ENCODE data around the gene IDH3G. TPM values are rescaled to one million over a fixed set of nuclear protein-coding genes. Genes with fewer than 3 reads are reported as not detected.

The IDH3G gene
- total RNA-seq, 1 donor from 2014 or later, result 56.7 TPM

DNA sequence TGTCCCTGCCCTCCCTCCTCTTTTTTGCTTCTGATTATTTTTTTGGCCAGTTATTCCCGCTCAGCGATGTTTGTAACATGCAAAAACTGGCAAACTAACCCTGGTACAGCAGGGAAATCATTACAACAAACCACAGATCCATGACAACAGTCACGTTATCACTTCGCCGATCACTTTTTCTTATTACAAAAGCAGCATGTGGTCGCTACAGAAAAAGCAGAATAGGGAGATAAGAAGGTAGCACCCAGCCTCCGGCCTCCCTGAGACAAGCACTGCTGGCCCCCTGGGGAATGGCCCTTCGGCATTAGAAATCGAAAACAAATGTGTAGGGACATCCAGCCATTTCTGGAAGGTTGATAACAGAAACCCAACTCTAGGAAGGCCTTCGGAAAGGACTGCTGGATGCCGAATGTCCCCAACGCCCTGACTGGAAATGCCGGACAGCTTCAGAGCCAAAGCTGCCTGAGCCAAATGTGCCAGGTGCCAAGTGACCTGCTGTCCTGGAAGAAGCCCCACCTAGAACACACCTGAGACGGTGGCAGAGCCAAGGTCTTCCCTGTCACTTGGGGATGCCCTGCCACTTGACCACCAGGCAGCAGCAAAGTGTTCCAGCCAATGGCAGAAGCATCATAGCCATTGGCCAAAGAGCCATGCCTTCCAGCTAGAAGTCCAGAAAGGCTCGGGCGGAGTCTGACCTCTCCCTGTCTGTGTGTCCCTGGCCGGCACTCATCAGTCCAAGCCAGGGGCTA lies 2.9 kb downstream of the IDH3G start:
- TF ChIP-seq, protein P1, sequence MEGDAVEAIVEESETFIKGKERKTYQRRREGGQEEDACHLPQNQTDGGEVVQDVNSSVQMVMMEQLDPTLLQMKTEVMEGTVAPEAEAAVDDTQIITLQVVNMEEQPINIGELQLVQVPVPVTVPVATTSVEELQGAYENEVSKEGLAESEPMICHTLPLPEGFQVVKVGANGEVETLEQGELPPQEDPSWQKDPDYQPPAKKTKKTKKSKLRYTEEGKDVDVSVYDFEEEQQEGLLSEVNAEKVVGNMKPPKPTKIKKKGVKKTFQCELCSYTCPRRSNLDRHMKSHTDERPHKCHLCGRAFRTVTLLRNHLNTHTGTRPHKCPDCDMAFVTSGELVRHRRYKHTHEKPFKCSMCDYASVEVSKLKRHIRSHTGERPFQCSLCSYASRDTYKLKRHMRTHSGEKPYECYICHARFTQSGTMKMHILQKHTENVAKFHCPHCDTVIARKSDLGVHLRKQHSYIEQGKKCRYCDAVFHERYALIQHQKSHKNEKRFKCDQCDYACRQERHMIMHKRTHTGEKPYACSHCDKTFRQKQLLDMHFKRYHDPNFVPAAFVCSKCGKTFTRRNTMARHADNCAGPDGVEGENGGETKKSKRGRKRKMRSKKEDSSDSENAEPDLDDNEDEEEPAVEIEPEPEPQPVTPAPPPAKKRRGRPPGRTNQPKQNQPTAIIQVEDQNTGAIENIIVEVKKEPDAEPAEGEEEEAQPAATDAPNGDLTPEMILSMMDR (IDR thresholded peaks at IDR 0.05; ENCODE audit: partially characterized antibody, unreplicated experiment), result no peak
- Mint-ChIP-seq H3K27me3 (ENCODE audit: unreplicated experiment) (no peaks in the 10 kb centered on the region), H3K4me1 (ENCODE audit: low read depth, unreplicated experiment) (peaks cover 5% of the 10 kb centered on the region), H3K9me3 (ENCODE audit: unreplicated experiment) (peaks cover 6% of the 10 kb centered on the region), H3K4me3 (ENCODE audit: unreplicated experiment) (no peak overlapping the region), H3K27ac (ENCODE audit: unreplicated experiment) (no peak overlapping the region), H3K36me3 (ENCODE audit: unreplicated experiment) (no peaks in the 10 kb centered on the region)
- DNase-seq, result no peak

DNA sequence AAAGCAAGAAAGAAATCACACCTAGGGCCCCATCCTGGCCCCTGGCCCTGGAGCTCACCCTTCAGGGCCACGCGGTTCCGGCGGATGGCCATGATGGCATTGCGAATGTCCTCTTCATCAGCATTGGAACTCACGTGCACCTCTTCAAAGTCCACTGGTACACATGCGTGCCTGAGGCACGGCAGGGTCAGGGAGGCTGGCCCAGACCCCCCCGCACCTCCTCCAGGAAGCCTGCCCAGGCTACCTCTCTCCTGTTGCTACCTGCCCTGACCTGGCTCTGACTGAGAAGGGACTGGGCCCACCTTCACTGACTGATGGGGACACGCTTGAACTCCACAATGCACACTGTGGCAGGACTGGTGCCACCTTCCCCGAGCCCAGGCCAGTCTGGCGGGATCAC lies 4.5 kb downstream of the IDH3G start:
- no peak overlapping the region for H3K4me3 Mint-ChIP-seq (ENCODE audit: unreplicated experiment)
- H3K9me3 Mint-ChIP-seq (ENCODE audit: unreplicated experiment), result peaks cover 6% of the 10 kb centered on the region

DNA sequence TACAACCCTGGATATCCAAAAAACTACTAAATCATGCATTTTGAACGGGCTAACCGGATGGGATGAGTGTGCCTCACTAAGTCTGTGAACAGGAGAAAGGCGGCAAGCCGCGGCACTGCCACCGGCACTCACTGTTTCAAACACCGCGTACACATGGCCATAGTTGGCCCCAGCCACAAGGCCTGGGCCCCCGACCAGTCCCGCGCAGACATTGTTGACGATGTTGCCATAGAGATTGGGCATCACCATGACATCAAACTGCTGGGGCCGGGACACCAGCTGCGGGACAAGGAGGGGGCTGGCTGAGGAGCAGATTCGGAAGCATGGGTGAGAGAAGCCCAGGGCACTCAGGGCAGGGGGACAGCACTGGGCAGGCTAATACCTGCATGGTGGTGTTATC lies 7.5 kb downstream of the IDH3G start:
- Mint-ChIP-seq H3K27me3 (ENCODE audit: unreplicated experiment) (no peaks in the 10 kb centered on the region), H3K27ac (ENCODE audit: unreplicated experiment) (no peak overlapping the region), H3K36me3 (ENCODE audit: unreplicated experiment) (no peaks in the 10 kb centered on the region), H3K4me1 (ENCODE audit: low read depth, unreplicated experiment) (no peaks in the 10 kb centered on the region), H3K4me3 (ENCODE audit: unreplicated experiment) (no peak overlapping the region), H3K9me3 (ENCODE audit: unreplicated experiment) (peaks cover 1% of the 10 kb centered on the region)
- TF ChIP-seq, protein P1 (IDR thresholded peaks at IDR 0.05; ENCODE audit: partially characterized antibody, unreplicated experiment), result no peak
- DNase-seq, result no peak

More for the DNA sequence above, 4.5 kb downstream of the IDH3G start:
- peaks cover 5% of the 10 kb centered on the region for H3K4me1 Mint-ChIP-seq (ENCODE audit: low read depth, unreplicated experiment)
- no peaks in the 10 kb centered on the region for H3K36me3 Mint-ChIP-seq (ENCODE audit: unreplicated experiment)
- no peak for DNase-seq
- no peaks in the 10 kb centered on the region for H3K27me3 Mint-ChIP-seq (ENCODE audit: unreplicated experiment)
- TF ChIP-seq, protein P1 (IDR thresholded peaks at IDR 0.05; ENCODE audit: partially characterized antibody, unreplicated experiment), result no peak
- H3K27ac Mint-ChIP-seq (ENCODE audit: unreplicated experiment), result no peak overlapping the region

DNA sequence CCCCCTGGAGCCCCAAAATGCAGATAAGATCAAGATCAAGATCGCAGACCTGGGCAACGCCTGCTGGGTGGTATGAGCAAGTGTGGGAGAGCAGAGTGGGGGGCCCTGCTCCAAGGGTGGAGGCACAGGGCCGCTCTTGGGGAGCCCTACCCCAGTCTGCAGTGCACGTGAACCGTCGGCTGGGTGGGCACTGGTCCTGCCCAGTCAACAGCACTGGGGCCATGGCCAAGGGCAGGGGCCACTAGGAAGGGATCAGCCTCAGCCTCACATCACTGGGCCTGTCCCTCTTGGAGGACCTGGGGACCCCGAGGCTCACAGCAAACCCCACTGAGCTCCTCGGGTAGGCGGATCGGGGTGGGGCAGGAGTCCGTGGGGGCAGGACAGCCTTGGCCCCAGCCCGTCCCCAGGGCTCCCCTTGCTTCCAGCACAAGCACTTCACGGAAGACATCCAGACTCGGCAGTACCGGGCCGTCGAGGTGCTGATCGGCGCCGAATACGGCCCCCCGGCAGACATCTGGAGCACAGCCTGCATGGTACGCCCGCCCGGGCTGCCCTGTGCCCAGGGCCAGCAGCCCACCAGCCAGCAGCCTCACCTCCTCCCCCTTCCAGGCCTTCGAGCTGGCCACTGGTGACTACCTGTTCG lies 9.7 kb downstream of the IDH3G start:
- Mint-ChIP-seq H3K27ac (ENCODE audit: unreplicated experiment) (no peak overlapping the region), H3K27me3 (ENCODE audit: unreplicated experiment) (no peaks in the 10 kb centered on the region), H3K4me3 (ENCODE audit: unreplicated experiment) (no peak overlapping the region), H3K36me3 (ENCODE audit: unreplicated experiment) (no peaks in the 10 kb centered on the region), H3K9me3 (ENCODE audit: unreplicated experiment) (peaks cover 1% of the 10 kb centered on the region), H3K4me1 (ENCODE audit: low read depth, unreplicated experiment) (no peaks in the 10 kb centered on the region)
- TF ChIP-seq, protein P1 (IDR thresholded peaks at IDR 0.05; ENCODE audit: partially characterized antibody, unreplicated experiment), result no peak
- no peak for DNase-seq

Measured in glutamatergic neuron (in vitro differentiated cells).